Measurements from ENCODE around the gene RPUSD3. TPM values are rescaled to one million over a fixed set of nuclear protein-coding genes. Genes with fewer than 3 reads are reported as not detected.

Gene RPUSD3
- total RNA-seq, 2 donors from 2014 or later: 31.6 to 51.4 TPM

DNA sequence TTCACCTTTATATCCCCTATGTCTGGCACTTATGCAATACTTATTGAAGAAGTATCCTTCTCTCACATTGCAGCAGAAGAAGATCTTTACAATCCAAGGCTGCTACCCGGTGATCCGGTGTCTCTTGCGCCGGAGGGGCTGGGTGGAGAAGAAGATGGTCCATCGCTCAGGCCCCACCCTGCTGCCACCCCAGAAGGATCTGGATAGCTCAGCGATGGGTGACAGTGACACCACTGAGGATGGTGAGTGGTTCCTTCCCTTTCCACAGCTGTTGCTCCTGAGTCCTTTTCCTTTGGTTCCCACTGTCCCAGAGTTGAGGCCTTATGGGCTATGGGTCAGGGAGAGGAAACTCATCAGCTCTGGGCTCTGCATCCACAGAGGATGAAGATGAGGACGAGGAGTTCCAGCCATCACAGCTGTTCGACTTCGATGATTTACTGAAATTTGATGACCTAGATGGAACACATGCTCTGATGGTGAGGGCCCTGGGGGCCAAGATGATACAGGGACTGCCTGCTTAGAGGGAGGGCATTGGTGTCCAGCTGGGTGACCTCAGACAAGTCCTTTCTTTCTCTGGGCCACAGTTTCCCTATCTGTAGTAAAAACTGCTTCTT lies 30.8 kb downstream of the RPUSD3 start:
- Histone ChIP-seq H3K27ac (no peak overlapping the region), H3K9me3 (no peaks in the 10 kb centered on the region), H3K27me3 (no peaks in the 10 kb centered on the region), H3K4me1 (peaks cover 21% of the 10 kb centered on the region), H3K4me3 (no peak overlapping the region), H3K36me3 (replicated peaks in 1 of 2; ENCODE audit: insufficient read depth in 1 of 2, low read depth in 2 of 2) (no peaks in the 10 kb centered on the region)
- DNase-seq (no peak), ATAC-seq (no peak)
- intact Hi-C loops (cut with DNase I): no loop called here
- no peak for TF ChIP-seq POLR2A (IDR thresholded peaks at IDR 0.05)
- TF ChIP-seq, protein P1, sequence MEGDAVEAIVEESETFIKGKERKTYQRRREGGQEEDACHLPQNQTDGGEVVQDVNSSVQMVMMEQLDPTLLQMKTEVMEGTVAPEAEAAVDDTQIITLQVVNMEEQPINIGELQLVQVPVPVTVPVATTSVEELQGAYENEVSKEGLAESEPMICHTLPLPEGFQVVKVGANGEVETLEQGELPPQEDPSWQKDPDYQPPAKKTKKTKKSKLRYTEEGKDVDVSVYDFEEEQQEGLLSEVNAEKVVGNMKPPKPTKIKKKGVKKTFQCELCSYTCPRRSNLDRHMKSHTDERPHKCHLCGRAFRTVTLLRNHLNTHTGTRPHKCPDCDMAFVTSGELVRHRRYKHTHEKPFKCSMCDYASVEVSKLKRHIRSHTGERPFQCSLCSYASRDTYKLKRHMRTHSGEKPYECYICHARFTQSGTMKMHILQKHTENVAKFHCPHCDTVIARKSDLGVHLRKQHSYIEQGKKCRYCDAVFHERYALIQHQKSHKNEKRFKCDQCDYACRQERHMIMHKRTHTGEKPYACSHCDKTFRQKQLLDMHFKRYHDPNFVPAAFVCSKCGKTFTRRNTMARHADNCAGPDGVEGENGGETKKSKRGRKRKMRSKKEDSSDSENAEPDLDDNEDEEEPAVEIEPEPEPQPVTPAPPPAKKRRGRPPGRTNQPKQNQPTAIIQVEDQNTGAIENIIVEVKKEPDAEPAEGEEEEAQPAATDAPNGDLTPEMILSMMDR (IDR thresholded peaks at IDR 0.05): no peak
- WGBS, 2 donors: 91 to 98% methylated on average over 9 of the region's 9 CpGs

DNA sequence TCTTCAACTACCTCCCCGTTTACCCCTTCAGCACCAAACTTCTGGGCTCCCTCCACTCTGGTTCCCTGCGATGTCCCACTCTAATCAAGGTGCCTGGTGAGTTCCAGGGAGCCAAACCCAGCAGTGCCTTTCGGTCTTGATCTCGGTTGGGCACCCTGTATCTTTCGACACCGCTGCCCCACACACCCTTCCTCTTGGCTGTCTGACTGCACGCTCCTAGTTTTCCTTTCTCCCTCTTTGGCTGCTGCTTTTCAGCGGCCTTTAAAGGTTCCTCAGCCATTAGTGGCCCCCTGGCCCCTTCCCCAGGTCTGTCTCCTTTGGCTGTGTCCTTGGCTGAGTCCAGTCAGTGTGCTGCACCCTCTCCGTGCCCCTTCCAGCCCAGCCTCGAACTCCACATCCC lies 33.0 kb downstream of the RPUSD3 start:
- ATAC-seq: no peak
- H3K9me3 ChIP-seq: no peaks in the 10 kb centered on the region
- no peaks in the 10 kb centered on the region for H3K27me3 ChIP-seq
- WGBS, 2 donors: 67 to 78% methylated on average over 10 of the region's 10 CpGs
- DNase-seq: no peak
- peaks cover 0 to under 1% of the 10 kb centered on the region in 2 donors for H3K36me3 ChIP-seq (replicated peaks in 1 of 2; ENCODE audit: insufficient read depth in 1 of 2, low read depth in 2 of 2)
- no peak overlapping the region for H3K4me3 ChIP-seq
- intact Hi-C loops (cut with DNase I): no loop called here
- no peak overlapping the region for H3K27ac ChIP-seq
- peaks cover 21% of the 10 kb centered on the region for H3K4me1 ChIP-seq
- TF ChIP-seq POLR2A (IDR thresholded peaks at IDR 0.05): no peak
- TF ChIP-seq, protein P1 (IDR thresholded peaks at IDR 0.05): no peak

DNA sequence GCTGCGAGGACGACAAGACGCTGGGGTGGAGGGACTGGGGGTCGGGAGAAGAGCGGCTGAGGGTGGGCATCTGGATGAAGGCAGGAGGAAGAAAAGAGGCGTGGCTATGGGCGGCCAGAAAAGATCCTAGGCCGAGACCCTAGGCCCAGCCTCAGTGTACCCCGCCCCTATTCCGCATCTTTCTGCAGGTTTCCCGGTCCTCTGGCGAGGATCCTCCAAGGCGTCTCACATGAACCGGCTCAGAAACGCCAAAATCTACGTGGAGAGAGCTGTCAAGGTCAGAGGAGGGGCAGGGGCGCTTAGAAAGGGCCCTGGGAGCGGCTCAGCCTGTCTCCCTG lies 33.4 kb downstream of the RPUSD3 start:
- Histone ChIP-seq H3K4me1 (peaks cover 21% of the 10 kb centered on the region), H3K9me3 (no peaks in the 10 kb centered on the region), H3K27me3 (no peaks in the 10 kb centered on the region), H3K27ac (peak overlapping the region; percentile 73 to 97 (median 88)), H3K4me3 (peak overlapping the region; percentile 50 to 51), H3K36me3 (replicated peaks in 1 of 2; ENCODE audit: insufficient read depth in 1 of 2, low read depth in 2 of 2) (peaks cover 0 to 3% of the 10 kb centered on the region in 2 donors)
- no peak for DNase-seq
- ATAC-seq: no peak
- WGBS, 2 donors: 5 to 21% methylated on average over 9 to 18 of the region's 18 CpGs
- intact Hi-C loops (cut with DNase I): no loop called here
- TF ChIP-seq POLR2A (IDR thresholded peaks at IDR 0.05): no peak
- TF ChIP-seq, protein P1 (IDR thresholded peaks at IDR 0.05): no peak

DNA sequence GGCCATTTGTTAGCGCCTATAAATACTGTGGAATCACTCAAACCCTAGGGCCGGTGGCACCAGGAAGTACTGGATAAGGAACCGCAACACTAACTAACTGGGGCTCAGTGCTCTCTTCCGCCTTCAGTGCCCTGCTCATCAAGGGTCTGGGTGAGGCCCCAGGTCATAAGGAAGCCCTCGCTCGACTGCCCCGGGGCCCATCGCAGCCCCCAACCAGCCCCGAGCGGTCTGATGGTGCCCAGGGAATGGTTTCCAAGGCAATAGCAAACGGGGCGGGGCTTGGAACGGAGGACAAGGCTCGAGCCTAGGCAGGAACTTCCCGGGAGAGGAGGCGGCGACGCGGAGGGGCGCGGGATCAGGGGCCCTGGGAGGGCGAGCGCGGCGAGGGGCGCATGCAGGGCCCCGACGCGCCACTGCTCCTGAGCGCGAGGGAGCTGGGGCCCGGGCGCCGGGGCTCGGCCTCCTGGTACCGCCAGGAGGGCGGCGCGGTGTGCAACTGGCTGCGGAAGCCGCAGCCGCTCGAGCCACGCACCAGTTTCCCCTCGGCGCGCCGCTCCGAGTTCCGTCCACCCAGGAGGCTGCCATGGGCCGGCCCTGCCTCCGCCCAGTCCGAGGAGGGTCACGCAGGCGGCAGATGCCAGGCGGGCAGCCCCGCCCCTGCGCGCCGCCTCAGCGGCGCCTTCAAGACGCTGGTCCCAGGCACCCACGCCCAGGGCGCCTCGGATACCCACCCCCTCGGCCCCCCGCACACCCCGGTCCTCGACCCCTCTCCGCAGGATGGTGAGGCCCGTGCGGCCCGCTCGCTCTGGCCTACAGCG lies 34.0 kb downstream of the RPUSD3 start, which contains the start of gene TTLL3:
Gene TTLL3 (plus strand): TSS at position 648 of the 818 bp plus-strand sequence. CDS start 400 bp downstream, outside the sequence.
- 0% methylated on average over 23 to 74 of the region's 76 CpGs for WGBS, 2 donors
- no peaks in the 10 kb centered on the region for H3K9me3 ChIP-seq
- TF ChIP-seq, protein P1 (IDR thresholded peaks at IDR 0.05): peak in 2 of 7 experiments; percentile 9 to 28
- TF ChIP-seq POLR2A (IDR thresholded peaks at IDR 0.05): peak; percentile 66 to 71 (median 68)
- peaks cover 0 to 6% of the 10 kb centered on the region in 2 donors for H3K36me3 ChIP-seq (replicated peaks in 1 of 2; ENCODE audit: insufficient read depth in 1 of 2, low read depth in 2 of 2)
- H3K27ac ChIP-seq: peak within 1 kb of the TSS; percentile 73 to 97 (median 88)
- peaks cover 21% of the 10 kb centered on the region for H3K4me1 ChIP-seq
- no peaks in the 10 kb centered on the region for H3K27me3 ChIP-seq
- ATAC-seq (peak; percentile 82), DNase-seq (peak; percentile 78 to 84 (median 82))
- H3K4me3 ChIP-seq: peak within 1 kb of the TSS; percentile 50 to 51
- intact Hi-C loops (cut with DNase I): no loop called here
